GM19099 (cell line): ENCODE results near the gene ZFAND3.

Experiments used
- POLR2A ChIP-seq: IDR thresholded peaks from 3 replicates; pipeline ENCODE4 v1.6.1; 2011; ENCODE audit warnings: low read depth; ENCODE audit not compliant: insufficient read length; ENCODE audit errors: extremely low read depth

Gene ZFAND3

GRCh38 chr6:37919417-37920157 lies 100.1 kb downstream of the ZFAND3 start:
- TF ChIP-seq POLR2A = no peak

DNA sequence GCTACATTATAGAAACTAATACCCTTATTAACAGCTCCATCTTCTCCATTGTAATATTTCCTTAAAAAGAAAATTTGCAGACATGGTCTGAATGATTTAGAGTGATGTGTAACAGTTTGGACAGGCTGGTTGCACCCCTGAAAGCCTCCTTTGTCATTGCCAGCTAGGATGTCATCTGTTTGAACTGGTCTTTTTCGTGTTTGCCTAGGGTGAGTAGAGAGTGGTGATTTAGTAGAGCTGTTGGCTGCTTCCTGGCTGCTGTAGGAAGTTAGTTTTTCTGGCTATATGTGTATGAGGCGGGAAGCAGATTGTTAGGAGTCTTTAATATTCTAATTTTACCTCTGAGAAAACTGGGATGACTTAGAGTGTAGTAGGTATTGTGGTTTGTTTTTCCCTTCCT lies 101.1 kb downstream of the ZFAND3 start:
- no peak for TF ChIP-seq POLR2A

GRCh38 chr6:37922563-37922962 lies 103.0 kb downstream of the ZFAND3 start:
- no peak for TF ChIP-seq POLR2A

- no peak for TF ChIP-seq POLR2A
Measured at GRCh38 chr6:37923514-37923913, 104.0 kb downstream of the ZFAND3 start.

- no peak for TF ChIP-seq POLR2A
Measured at GRCh38 chr6:37926661-37927060, 107.1 kb downstream of the ZFAND3 start.

DNA sequence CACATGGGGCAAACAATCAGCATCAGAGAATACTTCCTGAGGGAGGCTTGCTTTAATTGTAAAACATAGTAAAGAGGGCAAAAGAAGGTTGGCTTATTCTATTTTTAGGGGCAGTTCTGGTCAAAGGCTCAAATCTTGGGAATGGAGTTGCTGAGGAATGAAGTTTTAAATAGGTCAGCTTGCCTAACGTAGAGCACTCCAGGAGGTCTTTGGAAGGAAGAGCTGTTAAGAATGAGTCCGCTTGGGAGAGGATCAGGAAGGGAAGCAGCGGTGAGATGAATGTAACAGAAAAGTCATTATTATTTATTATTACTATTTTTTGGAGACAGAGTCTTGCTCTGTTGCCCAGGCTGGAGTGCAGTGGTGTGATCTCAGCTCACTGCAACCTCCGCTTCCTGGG lies 108.7 kb downstream of the ZFAND3 start:
- TF ChIP-seq POLR2A = no peak

- no peak for TF ChIP-seq POLR2A
Measured at GRCh38 chr6:37930288-37930971, 110.9 kb downstream of the ZFAND3 start.

DNA sequence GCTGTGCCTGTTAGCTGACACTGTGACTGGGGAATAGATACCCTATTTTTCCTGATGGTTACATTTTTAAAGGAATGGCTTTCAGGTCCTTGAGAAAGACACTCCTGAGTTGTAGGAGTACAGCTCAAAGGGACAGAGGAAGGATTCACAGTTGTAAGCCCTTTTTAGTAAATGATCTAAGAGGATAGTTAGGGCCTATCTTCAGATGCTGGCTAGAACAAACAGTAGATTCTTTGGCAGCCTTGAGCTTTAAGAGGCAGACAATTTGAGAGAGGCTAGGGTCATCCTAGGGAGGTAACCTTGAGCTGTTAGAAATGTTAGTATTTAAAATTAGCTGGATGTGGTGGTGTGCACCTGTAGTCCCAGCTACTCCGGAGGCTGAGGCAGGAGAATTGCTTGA lies 111.5 kb downstream of the ZFAND3 start:
- TF ChIP-seq POLR2A = no peak

DNA sequence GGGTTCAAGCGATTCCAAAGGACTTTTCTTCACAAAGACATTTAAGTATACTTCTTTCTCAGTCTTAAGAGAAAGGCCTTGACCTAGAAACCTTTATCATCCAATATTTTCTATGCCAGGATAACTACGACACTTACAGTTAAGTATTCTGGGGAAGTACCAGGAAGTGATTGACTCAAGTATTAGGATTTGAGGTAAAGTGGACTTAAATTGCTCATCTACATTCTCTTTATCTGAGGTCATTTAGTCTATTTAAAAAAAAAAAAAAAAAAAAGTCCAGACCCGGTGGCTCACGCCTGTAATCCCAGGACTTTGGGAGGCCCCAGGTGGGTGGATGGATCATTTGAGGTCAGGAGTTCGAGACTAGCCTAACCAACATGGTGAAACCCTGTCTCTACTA lies 114.7 kb downstream of the ZFAND3 start:
- TF ChIP-seq POLR2A = no peak

DNA sequence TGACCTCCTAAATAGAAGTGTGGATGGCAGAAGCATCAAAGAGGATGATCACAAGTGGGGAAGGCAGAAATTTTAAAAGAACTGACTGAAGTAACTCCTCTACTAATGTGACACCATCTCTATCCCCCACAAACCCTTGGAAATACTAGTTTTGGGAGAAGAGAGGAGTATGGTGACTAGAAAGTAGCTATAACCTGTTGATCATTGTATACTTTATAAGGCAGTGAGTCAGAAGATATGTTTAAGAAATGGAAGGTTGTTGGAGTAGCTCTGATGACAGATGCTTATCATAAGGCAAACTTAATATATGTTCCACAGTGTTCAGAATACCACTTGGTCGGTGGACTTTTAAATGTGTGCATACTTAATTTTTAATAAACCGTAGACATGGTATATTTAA lies 116.6 kb downstream of the ZFAND3 start:
- TF ChIP-seq POLR2A = no peak

DNA sequence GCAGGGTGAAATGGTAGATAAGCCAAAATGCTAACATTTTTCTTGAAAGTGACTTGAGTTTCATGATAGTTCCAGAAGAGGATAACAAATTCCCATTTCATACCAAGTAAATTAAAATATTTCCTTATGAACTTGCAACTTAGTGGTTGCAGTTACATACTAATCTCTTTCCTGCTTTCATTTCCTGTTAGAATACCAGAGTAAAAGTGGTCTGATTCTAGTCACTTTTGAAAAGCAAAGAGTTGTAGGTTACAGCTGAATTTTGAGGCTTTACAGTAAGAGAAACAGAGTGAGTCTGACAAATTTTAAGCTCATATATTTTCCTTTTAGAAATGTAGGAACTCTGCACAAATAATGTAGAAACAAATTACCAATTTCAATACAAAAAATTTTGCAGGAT lies 117.4 kb downstream of the ZFAND3 start:
- TF ChIP-seq POLR2A = no peak

DNA sequence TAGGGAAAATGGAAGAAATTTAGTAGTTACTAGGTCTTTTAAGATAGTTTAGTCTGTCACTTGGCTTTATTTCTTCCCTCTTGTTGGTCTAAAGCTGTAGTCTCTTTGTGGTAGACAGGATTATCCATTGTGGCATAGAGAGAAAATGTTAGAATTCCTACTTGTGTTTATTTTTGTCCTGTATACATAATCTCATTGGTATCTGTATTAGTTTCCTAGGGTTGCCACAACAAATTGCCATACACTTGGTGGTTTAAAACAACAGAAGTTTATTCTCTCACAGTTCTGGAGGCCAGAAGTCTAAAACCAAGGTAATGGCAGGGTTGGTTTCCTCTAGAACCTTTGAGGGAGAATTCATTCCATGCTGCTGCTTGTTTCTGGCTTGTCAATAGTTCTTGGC lies 119.4 kb downstream of the ZFAND3 start:
- no peak for TF ChIP-seq POLR2A

- no peak for TF ChIP-seq POLR2A
Measured at GRCh38 chr6:37940074-37940847, 120.7 kb downstream of the ZFAND3 start.

DNA sequence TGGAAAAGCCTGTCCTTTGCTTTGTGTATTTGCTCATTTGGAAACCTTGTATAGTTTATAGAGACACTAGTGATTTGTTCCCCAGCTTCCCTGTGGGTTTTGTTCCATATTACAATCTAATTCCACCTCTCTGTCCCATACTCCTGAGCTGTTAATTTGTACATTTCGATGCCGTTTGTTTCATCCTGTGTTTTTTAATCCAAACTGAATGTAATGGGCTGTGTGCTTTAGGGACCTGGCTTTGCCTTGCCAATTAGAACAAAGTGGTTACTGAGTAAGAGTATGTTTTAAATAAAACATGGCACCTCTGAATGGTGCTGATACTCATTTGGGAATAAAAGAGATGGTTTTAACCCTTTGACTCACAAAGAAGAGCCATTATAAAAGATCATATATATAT lies 122.3 kb downstream of the ZFAND3 start:
- TF ChIP-seq POLR2A = no peak

DNA sequence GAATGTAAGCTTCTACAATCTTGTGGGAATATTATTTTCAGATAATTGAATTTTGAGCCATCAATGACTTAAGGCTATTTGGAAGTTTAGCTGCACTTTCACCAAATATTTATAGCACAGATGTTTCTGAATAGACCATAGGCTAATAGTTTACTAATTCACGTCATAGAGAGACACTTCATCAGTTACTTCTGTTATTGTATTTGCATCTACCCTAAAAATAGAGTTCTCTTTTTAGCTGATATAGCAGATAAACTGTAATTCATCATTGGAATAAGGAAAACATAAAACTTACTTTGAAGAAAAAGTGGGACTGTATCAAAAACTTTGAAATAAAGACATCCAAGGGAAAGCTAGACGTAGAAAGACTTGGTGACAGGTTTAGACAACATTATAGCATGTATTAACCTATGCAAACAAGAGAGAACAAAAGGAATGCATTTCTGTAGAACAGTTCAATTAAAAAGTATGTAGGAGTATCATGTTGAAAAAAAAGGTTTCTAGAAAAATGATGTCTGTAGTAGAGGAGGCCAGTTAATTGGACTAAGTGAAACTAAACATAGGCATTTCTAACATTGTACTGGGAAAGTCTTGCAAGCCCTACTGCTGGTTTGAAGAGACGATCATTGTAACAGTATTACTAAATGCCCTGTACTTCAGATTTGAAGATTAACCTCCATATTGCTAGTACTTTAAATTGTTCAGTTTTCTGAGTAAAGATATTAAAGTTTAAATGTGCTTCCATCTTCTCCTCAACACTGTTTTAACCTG lies 123.3 kb downstream of the ZFAND3 start:
- no peak for TF ChIP-seq POLR2A
